HG02610 (cell line): ENCODE data around the gene NRTN.

ENCODE experiments used
- ATAC-seq: cut with Tn5 transposase; IDR thresholded peaks from one replicate; pipeline ENCODE4 v1.9.1; 2021; ENCODE audit warnings: mild to moderate bottlenecking, moderate library complexity; ENCODE audit not compliant: unreplicated experiment

Gene NRTN

GRCh38 chr19:5811117-5811516 is 6.2 kb downstream of the NRTN start:
- no peak for ATAC-seq

GRCh38 chr19:5814123-5814851 is 9.4 kb downstream of the NRTN start:
- ATAC-seq = no peak

GRCh38 chr19:5814852-5815246 is 10.0 kb downstream of the NRTN start:
- ATAC-seq = no peak

GRCh38 chr19:5817218-5817617 is 12.4 kb downstream of the NRTN start:
- ATAC-seq = no peak

- no peak for ATAC-seq
Measured at GRCh38 chr19:5818594-5818993, 13.7 kb downstream of the NRTN start.

GRCh38 chr19:5820785-5821184 is 15.9 kb downstream of the NRTN start:
- no peak for ATAC-seq

GRCh38 chr19:5821521-5822180 is 16.8 kb downstream of the NRTN start:
- no peak for ATAC-seq

GRCh38 chr19:5822181-5822844 is 17.4 kb downstream of the NRTN start:
- no peak for ATAC-seq

- no peak for ATAC-seq
Measured at GRCh38 chr19:5823579-5824281, 18.9 kb downstream of the NRTN start.

- ATAC-seq = no peak
Measured at GRCh38 chr19:5824751-5825150, 19.9 kb downstream of the NRTN start.

GRCh38 chr19:5825178-5825577 is 20.3 kb downstream of the NRTN start:
- no peak for ATAC-seq

- no peak for ATAC-seq
Measured at GRCh38 chr19:5826531-5827341, 21.9 kb downstream of the NRTN start.

- ATAC-seq = no peak
Measured at GRCh38 chr19:5827342-5827890, 22.5 kb downstream of the NRTN start.

GRCh38 chr19:5827891-5828660 is 23.2 kb downstream of the NRTN start:
- ATAC-seq = peak; percentile 70

GRCh38 chr19:5828661-5829566 is 24.0 kb downstream of the NRTN start:
- ATAC-seq = no peak

GRCh38 chr19:5829567-5830310 is 24.9 kb downstream of the NRTN start:
- no peak for ATAC-seq

- ATAC-seq = no peak
Measured at GRCh38 chr19:5831159-5831558, 26.3 kb downstream of the NRTN start.

GRCh38 chr19:5832061-5832460 is 27.2 kb downstream of the NRTN start:
- no peak for ATAC-seq
